HEK293T (cell line): Measurements from ENCODE around the gene HTRA3.

ENCODE experiments used
- ARNT ChIP-seq: fragments of 450-650 bp; IDR thresholded peaks from 2 replicates; pipeline ENCODE4 v1.6.1; 2017; ENCODE audit warnings: mild to moderate bottlenecking
- BHLHE40 ChIP-seq: fragments of 450-650 bp; IDR thresholded peaks from 2 replicates; pipeline ENCODE4 v1.6.1; 2016; ENCODE audit warnings: mild to moderate bottlenecking, moderate library complexity, borderline replicate concordance
- CTBP1 ChIP-seq: fragments of 450-650 bp; IDR thresholded peaks from 2 replicates; pipeline ENCODE4 v1.6.1; 2016; ENCODE audit warnings: borderline replicate concordance
- FOXA1 ChIP-seq: fragments of 450-650 bp; IDR thresholded peaks from 2 replicates; pipeline ENCODE4 v1.6.1; 2016; ENCODE audit warnings: mild to moderate bottlenecking
- FOXM1 ChIP-seq: fragments of 450-650 bp; IDR thresholded peaks from 2 replicates; pipeline ENCODE4 v1.6.1; 2017; ENCODE audit warnings: mild to moderate bottlenecking, borderline replicate concordance
- HDGF ChIP-seq: fragments of 450-650 bp; IDR thresholded peaks from 2 replicates; pipeline ENCODE4 v1.6.1; 2017; ENCODE audit warnings: antibody characterized with exemption, borderline replicate concordance
- L3MBTL2 ChIP-seq: fragments of 450-650 bp; conservative IDR thresholded peaks from 2 replicates; pipeline ENCODE4 v1.6.1; 2016; ENCODE audit warnings: mild to moderate bottlenecking
- LEF1 ChIP-seq: fragments of 450-650 bp; IDR thresholded peaks from 2 replicates; pipeline ENCODE4 v1.6.1; 2017; ENCODE audit warnings: mild to moderate bottlenecking, borderline replicate concordance
- NFRKB ChIP-seq: fragments of 450-650 bp; IDR thresholded peaks from 2 replicates; pipeline ENCODE4 v1.6.1; 2016; ENCODE audit warnings: mild to moderate bottlenecking, moderate library complexity
- PKNOX1 ChIP-seq: fragments of 450-650 bp; IDR thresholded peaks from 2 replicates; pipeline ENCODE4 v1.6.1; 2016
- SP1 ChIP-seq: fragments of 450-650 bp; IDR thresholded peaks from 2 replicates; pipeline ENCODE4 v1.6.1; 2017
- SUZ12 ChIP-seq: fragments of 450-650 bp; IDR thresholded peaks from 2 replicates; pipeline ENCODE4 v1.6.1; 2016; ENCODE audit warnings: mild to moderate bottlenecking
- TARDBP ChIP-seq: fragments of 450-650 bp; IDR thresholded peaks from 2 replicates; pipeline ENCODE4 v1.6.1; 2016

GRCh38 chr4:8221985-8222384 lies 47.6 kb upstream of the HTRA3 start:
- TF ChIP-seq ARNT (no peak), NFRKB (no peak), SP1 (no peak), L3MBTL2 (no peak), FOXM1 (no peak), CTBP1 (no peak), BHLHE40 (no peak), TARDBP (no peak), PKNOX1 (no peak), HDGF (no peak), FOXA1 (no peak), LEF1 (no peak), SUZ12 (no peak)
